Neural cell (in vitro differentiated cells): Measurements from ENCODE around the gene TCIRG1.

Source experiments
- EP300 ChIP-seq: fragments of 450-650 bp; conservative IDR thresholded peaks from 2 replicates; pipeline ENCODE4 v1.6.1; 2014; ENCODE audit warnings: antibody characterized with exemption, mild to moderate bottlenecking, moderate library complexity; ENCODE audit not compliant: poor library complexity, severe bottlenecking
- EZH2 ChIP-seq: fragments of 200-600, 300-800 bp; shearing (Covaris generic), sonication (generic); IDR thresholded peaks from 2 replicates; pipeline ENCODE4 v1.6.1; 2014; ENCODE audit warnings: antibody characterized with exemption, low read length, borderline replicate concordance, mild to moderate bottlenecking; ENCODE audit not compliant: insufficient read depth, poor library complexity, severe bottlenecking
- MXI1 ChIP-seq: fragments of 450-650 bp; conservative IDR thresholded peaks from 2 replicates; pipeline ENCODE4 v1.6.1; 2014; ENCODE audit warnings: antibody characterized with exemption, mild to moderate bottlenecking; ENCODE audit not compliant: poor library complexity, severe bottlenecking
- SMC3 ChIP-seq: fragments of 450-650 bp; conservative IDR thresholded peaks from 2 replicates; pipeline ENCODE4 v1.6.1; 2014; ENCODE audit warnings: antibody characterized with exemption, mild to moderate bottlenecking, moderate library complexity; ENCODE audit not compliant: poor library complexity
- TAF1 ChIP-seq: IDR thresholded peaks from 2 replicates; pipeline ENCODE4 v1.6.1; 2012; ENCODE audit warnings: low read depth
- TF ChIP-seq, protein P1 (sequence below): fragments of 450-650 bp; IDR thresholded peaks from 2 replicates; pipeline ENCODE4 v1.5.1; 2014; ENCODE audit warnings: antibody characterized with exemption, mild to moderate bottlenecking, moderate library complexity; ENCODE audit not compliant: poor library complexity, severe bottlenecking
- TF ChIP-seq, protein P2 (sequence below): IDR thresholded peaks from 2 replicates; pipeline ENCODE4 v1.6.1; 2012; ENCODE audit warnings: borderline replicate concordance

DNA sequence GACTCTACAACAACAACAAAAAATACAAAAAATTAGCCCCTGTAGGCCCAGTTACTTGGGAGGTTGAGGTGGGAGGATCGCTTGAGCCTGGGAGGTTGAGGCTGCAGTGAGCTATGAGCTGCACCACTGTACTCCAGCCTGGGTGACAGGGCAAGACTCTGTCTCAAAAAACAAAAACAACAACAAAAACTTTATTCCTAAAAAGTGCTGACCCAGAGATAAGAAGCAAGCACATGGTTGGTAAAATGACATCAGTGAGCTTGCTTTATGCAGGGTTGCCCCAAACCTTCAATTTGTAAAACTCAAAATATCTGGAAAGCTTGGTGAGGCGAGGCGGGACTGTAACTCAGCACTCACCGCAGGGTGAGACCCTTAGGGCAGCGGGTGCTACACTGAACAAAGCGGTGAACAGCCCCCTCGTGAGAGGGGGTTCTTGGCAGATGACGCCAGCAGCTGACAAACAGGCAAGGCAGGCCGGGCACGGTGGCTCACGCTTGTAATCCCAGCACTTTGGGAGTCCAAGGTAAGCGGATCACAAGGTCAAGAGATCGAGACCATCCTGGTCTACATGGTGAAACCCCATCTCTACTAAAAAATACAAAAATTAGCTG, 3.5 kb upstream of the TCIRG1 start:
- TF ChIP-seq, protein P1, sequence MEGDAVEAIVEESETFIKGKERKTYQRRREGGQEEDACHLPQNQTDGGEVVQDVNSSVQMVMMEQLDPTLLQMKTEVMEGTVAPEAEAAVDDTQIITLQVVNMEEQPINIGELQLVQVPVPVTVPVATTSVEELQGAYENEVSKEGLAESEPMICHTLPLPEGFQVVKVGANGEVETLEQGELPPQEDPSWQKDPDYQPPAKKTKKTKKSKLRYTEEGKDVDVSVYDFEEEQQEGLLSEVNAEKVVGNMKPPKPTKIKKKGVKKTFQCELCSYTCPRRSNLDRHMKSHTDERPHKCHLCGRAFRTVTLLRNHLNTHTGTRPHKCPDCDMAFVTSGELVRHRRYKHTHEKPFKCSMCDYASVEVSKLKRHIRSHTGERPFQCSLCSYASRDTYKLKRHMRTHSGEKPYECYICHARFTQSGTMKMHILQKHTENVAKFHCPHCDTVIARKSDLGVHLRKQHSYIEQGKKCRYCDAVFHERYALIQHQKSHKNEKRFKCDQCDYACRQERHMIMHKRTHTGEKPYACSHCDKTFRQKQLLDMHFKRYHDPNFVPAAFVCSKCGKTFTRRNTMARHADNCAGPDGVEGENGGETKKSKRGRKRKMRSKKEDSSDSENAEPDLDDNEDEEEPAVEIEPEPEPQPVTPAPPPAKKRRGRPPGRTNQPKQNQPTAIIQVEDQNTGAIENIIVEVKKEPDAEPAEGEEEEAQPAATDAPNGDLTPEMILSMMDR = no peak
- TF ChIP-seq SMC3 (no peak), EP300 (no peak), EZH2 (no peak), MXI1 (no peak), TAF1 (no peak)
- TF ChIP-seq, protein P2, sequence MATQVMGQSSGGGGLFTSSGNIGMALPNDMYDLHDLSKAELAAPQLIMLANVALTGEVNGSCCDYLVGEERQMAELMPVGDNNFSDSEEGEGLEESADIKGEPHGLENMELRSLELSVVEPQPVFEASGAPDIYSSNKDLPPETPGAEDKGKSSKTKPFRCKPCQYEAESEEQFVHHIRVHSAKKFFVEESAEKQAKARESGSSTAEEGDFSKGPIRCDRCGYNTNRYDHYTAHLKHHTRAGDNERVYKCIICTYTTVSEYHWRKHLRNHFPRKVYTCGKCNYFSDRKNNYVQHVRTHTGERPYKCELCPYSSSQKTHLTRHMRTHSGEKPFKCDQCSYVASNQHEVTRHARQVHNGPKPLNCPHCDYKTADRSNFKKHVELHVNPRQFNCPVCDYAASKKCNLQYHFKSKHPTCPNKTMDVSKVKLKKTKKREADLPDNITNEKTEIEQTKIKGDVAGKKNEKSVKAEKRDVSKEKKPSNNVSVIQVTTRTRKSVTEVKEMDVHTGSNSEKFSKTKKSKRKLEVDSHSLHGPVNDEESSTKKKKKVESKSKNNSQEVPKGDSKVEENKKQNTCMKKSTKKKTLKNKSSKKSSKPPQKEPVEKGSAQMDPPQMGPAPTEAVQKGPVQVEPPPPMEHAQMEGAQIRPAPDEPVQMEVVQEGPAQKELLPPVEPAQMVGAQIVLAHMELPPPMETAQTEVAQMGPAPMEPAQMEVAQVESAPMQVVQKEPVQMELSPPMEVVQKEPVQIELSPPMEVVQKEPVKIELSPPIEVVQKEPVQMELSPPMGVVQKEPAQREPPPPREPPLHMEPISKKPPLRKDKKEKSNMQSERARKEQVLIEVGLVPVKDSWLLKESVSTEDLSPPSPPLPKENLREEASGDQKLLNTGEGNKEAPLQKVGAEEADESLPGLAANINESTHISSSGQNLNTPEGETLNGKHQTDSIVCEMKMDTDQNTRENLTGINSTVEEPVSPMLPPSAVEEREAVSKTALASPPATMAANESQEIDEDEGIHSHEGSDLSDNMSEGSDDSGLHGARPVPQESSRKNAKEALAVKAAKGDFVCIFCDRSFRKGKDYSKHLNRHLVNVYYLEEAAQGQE = no peak
